HepG2 (cell line): Measurements from ENCODE around the gene KCNMA1. TPM values are rescaled to one million over a fixed set of nuclear protein-coding genes. Genes with fewer than 3 reads are reported as not detected.

Source experiments
- ATAC-seq: fragments of 200-7000 bp; cut with Tn5 transposase; 3 replicates; pipeline ENCODE4 v1.9.1; 2020; ENCODE audit warnings: mild to moderate bottlenecking, moderate library complexity
- BruUV-seq: library from RNA; stranded (reverse); fragments of 400-500 nt; replicated peaks from 2 replicates; lab custom pipeline; 2021; lab: Mats Ljungman, UMichigan
- CTCF ChIA-PET: fragments of 300-600 bp; formaldehyde crosslinking; extraction: SDS; loops from one replicate; lab custom pipeline; 2021; ENCODE audit warnings: low total read pairs, inconsistent platforms, low intra/inter-chr PET ratio; lab: Yijun Ruan, JAX
- POLR2A ChIA-PET: fragments of 350-600 bp; sonication (Branson Sonifier 250); formaldehyde crosslinking; loops from one replicate; lab custom pipeline; 2020; ENCODE audit warnings: antibody characterized with exemption, inconsistent platforms; lab: Yijun Ruan, JAX
- DNase-seq: peaks from one replicate; pipeline ENCODE4 v3.0.0-alpha.2; 2015; ENCODE audit warnings: low spot score
- FAIRE-seq: peaks from 3 replicates; lab custom pipeline; 2011; peaks lifted over from hg19 to GRCh38; lab: Jason Lieb, UNC
- H2AFZ ChIP-seq: one replicate; pipeline ENCODE4 v1.6.1; 2011; ENCODE audit warnings: low read length, inconsistent platforms
- H3K27ac ChIP-seq: fragments of 300-600 bp; 3 replicates; pipeline ENCODE4 v1.8.0; 2011; ENCODE audit warnings: mixed run types, mild to moderate bottlenecking, mixed read lengths, low read length, inconsistent platforms; ENCODE audit not compliant: insufficient read depth; ENCODE audit errors: extremely low read length
- H3K27me3 ChIP-seq, 2 experiments: fragments of 200-600 bp in 1 of 2; 2 replicates in 1 of 2; 3 replicates in 1 of 2; pipeline versions ENCODE4 v1.6.0 to v1.8.0; 2011; ENCODE audit warnings: low read length in 2 of 2, mild to moderate bottlenecking in 2 of 2, moderate library complexity in 2 of 2, inconsistent platforms in 1 of 2; ENCODE audit not compliant: insufficient read depth in 2 of 2, control insufficient read depth in 1 of 2
- H3K36me3 ChIP-seq, 2 experiments: fragments of 200-600 bp in 1 of 2; replicated peaks in 1 of 2; 2 replicates in 1 of 2; 3 replicates in 1 of 2; pipeline versions ENCODE4 v1.5.1 to v1.8.0; 2011; ENCODE audit warnings: low read length in 2 of 2, inconsistent platforms in 1 of 2; ENCODE audit not compliant: insufficient read depth in 2 of 2, control insufficient read depth in 1 of 2
- H3K4me1 ChIP-seq: 2 replicates; pipeline ENCODE4 v1.5.1; 2012; ENCODE audit warnings: low read length, inconsistent platforms; ENCODE audit not compliant: insufficient read depth
- H3K4me2 ChIP-seq: 2 replicates; pipeline ENCODE4 v1.6.0; 2011; ENCODE audit warnings: low read depth, low read length, inconsistent platforms
- H3K4me3 ChIP-seq, 3 experiments: fragments of 200-600 bp in 1 of 3; sonication (generic), shearing (Covaris generic) in 1 of 3; replicated peaks in 1 of 3; 2 replicates each; pipeline ENCODE4 v1.5.1; 2011 to 2016; ENCODE audit warnings: low read length in 3 of 3, inconsistent platforms in 2 of 3, low read depth in 2 of 3, mild to moderate bottlenecking in 2 of 3, control low read depth in 1 of 3, mixed read lengths in 1 of 3; ENCODE audit not compliant: insufficient read depth in 1 of 3
- H3K79me2 ChIP-seq: one replicate; pipeline ENCODE4 v1.6.1; 2011; ENCODE audit warnings: low read length, inconsistent platforms; ENCODE audit not compliant: insufficient read depth
- H3K9ac ChIP-seq: 2 replicates; pipeline ENCODE4 v1.6.0; 2011; ENCODE audit warnings: mild to moderate bottlenecking, low read depth, low read length, inconsistent platforms; ENCODE audit not compliant: insufficient read depth
- H3K9me3 ChIP-seq: 2 replicates; pipeline ENCODE4 v1.5.1; 2012; ENCODE audit warnings: mild to moderate bottlenecking, low read length
- H4K20me1 ChIP-seq: 2 replicates; pipeline ENCODE4 v1.6.0; 2011; ENCODE audit warnings: inconsistent platforms, mild to moderate bottlenecking, low read length, moderate library complexity; ENCODE audit not compliant: insufficient read depth
- CBX5 ChIP-seq: sonication (generic); formaldehyde crosslinking; IDR thresholded peaks from 2 replicates; pipeline ENCODE4 v1.4.0; 2020; ENCODE audit warnings: missing genetic modification reagents, borderline replicate concordance
- GABPA ChIP-seq, 2 experiments: IDR thresholded peaks; 2 replicates each; pipeline ENCODE4 v1.6.1; 2011 to 2016; ENCODE audit warnings: low read depth in 2 of 2, low read length in 1 of 2, missing biosample characterization in 1 of 2, missing genetic modification characterization in 1 of 2
- MTF2 ChIP-seq: sonication (generic); formaldehyde crosslinking; IDR thresholded peaks from 2 replicates; pipeline ENCODE4 v1.5.0; 2020; ENCODE audit warnings: missing genetic modification reagents, borderline replicate concordance
- RAD21 ChIP-seq: fragments of 450-650 bp; formaldehyde crosslinking; IDR thresholded peaks from 2 replicates; pipeline ENCODE4 v1.5.0; 2020; ENCODE audit warnings: mild to moderate bottlenecking
- SMARCC2 ChIP-seq: fragments of 450-650 bp; IDR thresholded peaks from 2 replicates; pipeline ENCODE4 v1.6.1; 2017; ENCODE audit warnings: antibody characterized with exemption, mild to moderate bottlenecking
- SRF ChIP-seq: IDR thresholded peaks from 2 replicates; pipeline ENCODE4 v1.6.1; 2011; ENCODE audit warnings: mild to moderate bottlenecking, low read depth, low read length, moderate library complexity
- TCF12 ChIP-seq, 2 experiments: fragments of 450-650 bp in 1 of 2; sonication (generic) in 1 of 2; formaldehyde crosslinking in 1 of 2; IDR thresholded peaks; 2 replicates each; pipeline versions ENCODE4 v1.6.1 to v1.8.0; 2017 to 2022; ENCODE audit warnings: antibody characterized with exemption in 1 of 2, mild to moderate bottlenecking in 1 of 2, missing genetic modification reagents in 1 of 2, moderate library complexity in 1 of 2
- XRCC5 ChIP-seq: fragments of 200-400 bp; formaldehyde crosslinking; optimal IDR thresholded peaks from 2 replicates; pipeline ENCODE3; 2017; ENCODE audit warnings: mild to moderate bottlenecking, low read length
- ZNF451 ChIP-seq: sonication (generic); formaldehyde crosslinking; IDR thresholded peaks from 2 replicates; pipeline ENCODE4 v1.5.0; 2020; ENCODE audit warnings: mild to moderate bottlenecking, missing genetic modification reagents
- ZNF768 ChIP-seq: sonication (generic); formaldehyde crosslinking; IDR thresholded peaks from 2 replicates; pipeline ENCODE4 v1.4.0; 2020; ENCODE audit warnings: missing genetic modification reagents
- ZNF780A ChIP-seq: sonication (generic); formaldehyde crosslinking; IDR thresholded peaks from 2 replicates; pipeline ENCODE4 v1.8.0; 2022; ENCODE audit warnings: mild to moderate bottlenecking, missing genetic modification reagents, moderate library complexity
- ZNF792 ChIP-seq: IDR thresholded peaks from 2 replicates; pipeline ENCODE4 v1.6.1; 2016
- ZNF878 ChIP-seq: sonication (generic); formaldehyde crosslinking; IDR thresholded peaks from 2 replicates; pipeline ENCODE4 v1.8.1; 2023; ENCODE audit warnings: mild to moderate bottlenecking, missing genetic modification reagents, moderate library complexity
- WGBS: methylation state at CpG from one replicate; pipeline ENCODE4 v1.1.6; 2017; ENCODE audit warnings: low lambda C conversion rate; 5-methylcytosine and 5-hydroxymethylcytosine counted together
- in situ Hi-C: cut with HindIII; loops from 2 replicates; pipeline ENCODE4 v1.10.0; 2017; ENCODE audit warnings: low pct_unique_long_range_greater_than_20kb; ENCODE audit not compliant: extremely low pct_ligation_motif_present
- intact Hi-C: fragments of 100-400 bp; cut with micrococcal nuclease; formaldehyde crosslinking; loops from one replicate; pipeline ENCODE4 v1.10.0; 2022; ENCODE audit not compliant: unreplicated experiment
- polyA plus RNA-seq, 8 experiments: library from polyadenylated mRNA; depleted of rRNA in 3 of 8; stranded (reverse) in 7 of 8; unstranded in 1 of 8; fragments of >200 nt; fragmentation: Illumina TruSeq in 4 of 8; extraction: Trizol in 4 of 8; gene quantifications; 2 replicates each; pipeline versions ENCODE4 v1.2.1 to v1.2.3, GENCODE V29; 2011 to 2016; ENCODE audit warnings: low read depth in 4 of 8, missing spikeins in 1 of 8, mixed read lengths in 1 of 8; ENCODE audit not compliant: insufficient read depth in 1 of 8
- total RNA-seq, 5 experiments: library from RNA; depleted of rRNA; stranded (reverse); fragments of >200 nt; fragmentation: Illumina TruSeq; extraction: Trizol; gene quantifications; 2 replicates each; pipeline ENCODE4 v1.2.3, GENCODE V29; 2016; ENCODE audit warnings: low read depth in 1 of 5
- TF ChIP-seq, protein P1 (sequence below): sonication (generic); formaldehyde crosslinking; IDR thresholded peaks from 2 replicates; pipeline ENCODE4 v1.5.0; 2020; ENCODE audit warnings: mild to moderate bottlenecking, missing genetic modification reagents, borderline replicate concordance
- TF ChIP-seq, protein P2 (sequence below): sonication (generic); formaldehyde crosslinking; IDR thresholded peaks from 2 replicates; pipeline ENCODE4 v1.5.0; 2020; ENCODE audit warnings: mild to moderate bottlenecking, low read depth, missing genetic modification reagents, borderline replicate concordance
- TF ChIP-seq, protein P3 (sequence below): sonication (generic); formaldehyde crosslinking; IDR thresholded peaks from 2 replicates; pipeline ENCODE4 v1.5.0; 2020; ENCODE audit warnings: mild to moderate bottlenecking, missing genetic modification reagents
- TF ChIP-seq, protein P4 (sequence below), 2 experiments: sonication (generic) in 1 of 2; formaldehyde crosslinking in 1 of 2; IDR thresholded peaks; 2 replicates each; pipeline versions ENCODE4 v1.5.1 to v1.6.1; 2011 to 2020; ENCODE audit warnings: borderline replicate concordance in 1 of 2, low read depth in 1 of 2, low read length in 1 of 2, mild to moderate bottlenecking in 1 of 2, missing genetic modification reagents in 1 of 2, moderate library complexity in 1 of 2

KCNMA1 gene
- total and polyA plus RNA-seq, 2 of the 13 experiments (the other 11 are each of a cell fraction or from before 2014, with no cell fraction given), result 0.02 TPM; not detected in 1

DNA sequence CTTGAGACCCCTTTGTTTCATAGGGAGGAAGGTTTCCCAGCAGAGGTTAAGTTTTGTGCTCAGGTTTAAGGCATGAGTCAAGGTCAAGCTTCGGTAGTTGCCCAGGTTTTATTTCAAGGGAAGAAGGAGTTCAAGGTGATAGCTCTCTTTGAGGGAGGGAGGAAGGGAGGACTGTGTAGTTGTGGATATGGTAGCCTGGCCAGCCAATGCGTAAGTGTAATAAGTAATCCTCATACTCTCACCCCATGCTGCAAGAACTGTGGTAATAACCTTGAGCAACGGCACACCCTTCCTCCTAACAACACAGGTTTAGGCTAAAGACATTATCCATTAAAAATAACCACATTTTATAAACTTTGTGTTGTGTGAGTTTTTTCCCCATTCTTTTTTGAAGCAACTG is 478.9 kb downstream of the KCNMA1 start:
- Histone ChIP-seq H3K27me3 (peaks cover 1 to 3% of the 10 kb centered on the region in 2 experiments; a peak in 2 of 5 replicates), H2AFZ (no peak overlapping the region), H3K27ac (no peak overlapping the region), H3K4me3 (no peak overlapping the region), H3K4me1 (no peaks in the 10 kb centered on the region), H4K20me1 (no peaks in the 10 kb centered on the region), H3K36me3 (no peaks in the 10 kb centered on the region), H3K79me2 (no peaks in the 10 kb centered on the region), H3K9me3 (no peaks in the 10 kb centered on the region), H3K4me2 (no peak overlapping the region), H3K9ac (no peak overlapping the region)
- in situ Hi-C loops (no loop called here), intact Hi-C loops (no loop called here)
- DNase-seq (no peak), FAIRE-seq (no peak), ATAC-seq (no peak)
- BruUV-seq, result no TSS peak
- ChIA-PET CTCF (no interaction called here), POLR2A (no interaction called here)
- WGBS, result 15% methylated on average over 3 of the region's 3 CpGs
- TF ChIP-seq ZNF768, result no peak
- no peak for TF ChIP-seq RAD21 (CRISPR knock-in tag)
- TF ChIP-seq, protein P1, sequence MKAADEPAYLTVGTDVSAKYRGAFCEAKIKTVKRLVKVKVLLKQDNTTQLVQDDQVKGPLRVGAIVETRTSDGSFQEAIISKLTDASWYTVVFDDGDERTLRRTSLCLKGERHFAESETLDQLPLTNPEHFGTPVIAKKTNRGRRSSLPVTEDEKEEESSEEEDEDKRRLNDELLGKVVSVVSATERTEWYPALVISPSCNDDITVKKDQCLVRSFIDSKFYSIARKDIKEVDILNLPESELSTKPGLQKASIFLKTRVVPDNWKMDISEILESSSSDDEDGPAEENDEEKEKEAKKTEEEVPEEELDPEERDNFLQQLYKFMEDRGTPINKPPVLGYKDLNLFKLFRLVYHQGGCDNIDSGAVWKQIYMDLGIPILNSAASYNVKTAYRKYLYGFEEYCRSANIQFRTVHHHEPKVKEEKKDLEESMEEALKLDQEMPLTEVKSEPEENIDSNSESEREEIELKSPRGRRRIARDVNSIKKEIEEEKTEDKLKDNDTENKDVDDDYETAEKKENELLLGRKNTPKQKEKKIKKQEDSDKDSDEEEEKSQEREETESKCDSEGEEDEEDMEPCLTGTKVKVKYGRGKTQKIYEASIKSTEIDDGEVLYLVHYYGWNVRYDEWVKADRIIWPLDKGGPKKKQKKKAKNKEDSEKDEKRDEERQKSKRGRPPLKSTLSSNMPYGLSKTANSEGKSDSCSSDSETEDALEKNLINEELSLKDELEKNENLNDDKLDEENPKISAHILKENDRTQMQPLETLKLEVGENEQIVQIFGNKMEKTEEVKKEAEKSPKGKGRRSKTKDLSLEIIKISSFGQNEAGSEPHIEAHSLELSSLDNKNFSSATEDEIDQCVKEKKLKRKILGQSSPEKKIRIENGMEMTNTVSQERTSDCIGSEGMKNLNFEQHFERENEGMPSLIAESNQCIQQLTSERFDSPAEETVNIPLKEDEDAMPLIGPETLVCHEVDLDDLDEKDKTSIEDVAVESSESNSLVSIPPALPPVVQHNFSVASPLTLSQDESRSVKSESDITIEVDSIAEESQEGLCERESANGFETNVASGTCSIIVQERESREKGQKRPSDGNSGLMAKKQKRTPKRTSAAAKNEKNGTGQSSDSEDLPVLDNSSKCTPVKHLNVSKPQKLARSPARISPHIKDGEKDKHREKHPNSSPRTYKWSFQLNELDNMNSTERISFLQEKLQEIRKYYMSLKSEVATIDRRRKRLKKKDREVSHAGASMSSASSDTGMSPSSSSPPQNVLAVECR (CRISPR knock-in tag), result no peak
- no peak for TF ChIP-seq TCF12 (IDR thresholded peaks at IDR 0.05)
- TF ChIP-seq TCF12 (CRISPR knock-in tag; IDR thresholded peaks at IDR 0.05), result no peak
- TF ChIP-seq MTF2 (CRISPR knock-in tag), result no peak
- TF ChIP-seq ZNF792 (CRISPR knock-in tag), result no peak
- no peak for TF ChIP-seq SMARCC2
- TF ChIP-seq SRF, result no peak
- TF ChIP-seq ZNF780A (CRISPR knock-in tag), result no peak
- no peak for TF ChIP-seq ZNF451 (CRISPR knock-in tag)
- TF ChIP-seq CBX5 (CRISPR knock-in tag), result no peak
- TF ChIP-seq, protein P2, sequence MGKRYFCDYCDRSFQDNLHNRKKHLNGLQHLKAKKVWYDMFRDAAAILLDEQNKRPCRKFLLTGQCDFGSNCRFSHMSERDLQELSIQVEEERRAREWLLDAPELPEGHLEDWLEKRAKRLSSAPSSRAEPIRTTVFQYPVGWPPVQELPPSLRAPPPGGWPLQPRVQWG (CRISPR knock-in tag), result no peak
- TF ChIP-seq ZNF878 (CRISPR knock-in tag), result no peak
- TF ChIP-seq XRCC5, result no peak
- TF ChIP-seq GABPA (IDR thresholded peaks at IDR 0.05; ENCODE audit: low read depth, low read length), result no peak
- TF ChIP-seq GABPA (CRISPR knock-in tag; IDR thresholded peaks at IDR 0.05; ENCODE audit: low read depth), result no peak
- TF ChIP-seq, protein P3, sequence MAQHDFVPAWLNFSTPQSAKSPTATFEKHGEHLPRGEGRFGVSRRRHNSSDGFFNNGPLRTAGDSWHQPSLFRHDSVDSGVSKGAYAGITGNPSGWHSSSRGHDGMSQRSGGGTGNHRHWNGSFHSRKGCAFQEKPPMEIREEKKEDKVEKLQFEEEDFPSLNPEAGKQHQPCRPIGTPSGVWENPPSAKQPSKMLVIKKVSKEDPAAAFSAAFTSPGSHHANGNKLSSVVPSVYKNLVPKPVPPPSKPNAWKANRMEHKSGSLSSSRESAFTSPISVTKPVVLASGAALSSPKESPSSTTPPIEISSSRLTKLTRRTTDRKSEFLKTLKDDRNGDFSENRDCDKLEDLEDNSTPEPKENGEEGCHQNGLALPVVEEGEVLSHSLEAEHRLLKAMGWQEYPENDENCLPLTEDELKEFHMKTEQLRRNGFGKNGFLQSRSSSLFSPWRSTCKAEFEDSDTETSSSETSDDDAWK (CRISPR knock-in tag), result no peak
- TF ChIP-seq, protein P4, sequence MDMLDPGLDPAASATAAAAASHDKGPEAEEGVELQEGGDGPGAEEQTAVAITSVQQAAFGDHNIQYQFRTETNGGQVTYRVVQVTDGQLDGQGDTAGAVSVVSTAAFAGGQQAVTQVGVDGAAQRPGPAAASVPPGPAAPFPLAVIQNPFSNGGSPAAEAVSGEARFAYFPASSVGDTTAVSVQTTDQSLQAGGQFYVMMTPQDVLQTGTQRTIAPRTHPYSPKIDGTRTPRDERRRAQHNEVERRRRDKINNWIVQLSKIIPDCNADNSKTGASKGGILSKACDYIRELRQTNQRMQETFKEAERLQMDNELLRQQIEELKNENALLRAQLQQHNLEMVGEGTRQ (IDR thresholded peaks at IDR 0.05; ENCODE audit: low read depth, low read length), result no peak
- TF ChIP-seq, protein P4 (CRISPR knock-in tag; IDR thresholded peaks at IDR 0.05; ENCODE audit: borderline replicate concordance), result no peak
